HG03354 (cell line): ENCODE data around the gene UQCR10.

ENCODE experiments used
- ATAC-seq: cut with Tn5 transposase; IDR thresholded peaks from one replicate; pipeline ENCODE4 v1.9.1; 2021; ENCODE audit warnings: mild to moderate bottlenecking; ENCODE audit not compliant: unreplicated experiment, poor library complexity, severe bottlenecking

UQCR10 gene

GRCh38 chr22:29790061-29790460 is 22.9 kb downstream of the UQCR10 start:
- no peak for ATAC-seq

- no peak for ATAC-seq
These were observed 26.2 kb downstream of the UQCR10 start for GRCh38 chr22:29793396-29793795.

GRCh38 chr22:29795663-29796062 is 28.5 kb downstream of the UQCR10 start:
- ATAC-seq: no peak

- ATAC-seq: no peak
These were observed 30.2 kb downstream of the UQCR10 start for GRCh38 chr22:29797351-29797750.

GRCh38 chr22:29798318-29798717 is 31.1 kb downstream of the UQCR10 start:
- no peak for ATAC-seq

GRCh38 chr22:29798801-29799200 is 31.6 kb downstream of the UQCR10 start:
- no peak for ATAC-seq

GRCh38 chr22:29799217-29799680 is 32.1 kb downstream of the UQCR10 start:
- no peak for ATAC-seq

- ATAC-seq: no peak
These were observed 34.0 kb downstream of the UQCR10 start for GRCh38 chr22:29801153-29801552.

- ATAC-seq: no peak
These were observed 34.6 kb downstream of the UQCR10 start for GRCh38 chr22:29801796-29802195.

- no peak for ATAC-seq
These were observed 36.0 kb downstream of the UQCR10 start for GRCh38 chr22:29803190-29803589.

GRCh38 chr22:29804985-29805384 is 37.8 kb downstream of the UQCR10 start:
- ATAC-seq: no peak

- no peak for ATAC-seq
These were observed 39.0 kb downstream of the UQCR10 start for GRCh38 chr22:29806196-29806595.

- ATAC-seq: no peak
These were observed 43.0 kb downstream of the UQCR10 start for GRCh38 chr22:29810216-29810615.

GRCh38 chr22:29811377-29811776 is 44.2 kb downstream of the UQCR10 start:
- no peak for ATAC-seq

GRCh38 chr22:29813126-29813525 is 46.0 kb downstream of the UQCR10 start:
- ATAC-seq: no peak

GRCh38 chr22:29813563-29813962 is 46.4 kb downstream of the UQCR10 start:
- ATAC-seq: no peak

- no peak for ATAC-seq
These were observed 46.8 kb downstream of the UQCR10 start for GRCh38 chr22:29814003-29814402.

- ATAC-seq: no peak
These were observed 48.4 kb downstream of the UQCR10 start for GRCh38 chr22:29815580-29815979.

GRCh38 chr22:29816128-29816527 is 49.0 kb downstream of the UQCR10 start:
- no peak for ATAC-seq

GRCh38 chr22:29816539-29816938 is 49.4 kb downstream of the UQCR10 start:
- no peak for ATAC-seq

- no peak for ATAC-seq
These were observed 49.8 kb downstream of the UQCR10 start for GRCh38 chr22:29816980-29817379.

- no peak for ATAC-seq
These were observed 50.6 kb downstream of the UQCR10 start for GRCh38 chr22:29817724-29818123.
